Measurements from ENCODE around the gene HMG20A.
A peak's percentile ranks its signal among the peaks of the same experiment; 100 is the strongest.
"Not testable (repeated sequence)": the region's sequence is repeated elsewhere in the genome, so short reads cannot be mapped to it uniquely, and the experiment has no call there.

Gene HMG20A

GRCh38 chr15:77406846-77407245 is 13.8 kb upstream of the HMG20A start:
- DNase-seq (ENCODE audit: low read depth, low spot score), result no peak

GRCh38 chr15:77409259-77410156 is 11.2 kb upstream of the HMG20A start:
- DNase-seq (ENCODE audit: low read depth, low spot score), result no peak

- DNase-seq (ENCODE audit: low read depth, low spot score), result not testable (repeated sequence)
These were observed 10.6 kb upstream of the HMG20A start for GRCh38 chr15:77410157-77410500.

GRCh38 chr15:77410701-77411618 is 9.7 kb upstream of the HMG20A start:
- DNase-seq (ENCODE audit: low read depth, low spot score), result no peak

GRCh38 chr15:77411619-77411976 is 9.1 kb upstream of the HMG20A start:
- no peak for DNase-seq (ENCODE audit: low read depth, low spot score)

GRCh38 chr15:77412972-77413698 is 7.6 kb upstream of the HMG20A start:
- DNase-seq (ENCODE audit: low read depth, low spot score), result no peak

- no peak for DNase-seq (ENCODE audit: low read depth, low spot score)
These were observed 6.9 kb upstream of the HMG20A start for GRCh38 chr15:77413699-77414349.

- no peak for DNase-seq (ENCODE audit: low read depth, low spot score)
These were observed 5.8 kb upstream of the HMG20A start for GRCh38 chr15:77414789-77415442.

- no peak for DNase-seq (ENCODE audit: low read depth, low spot score)
These were observed 5.1 kb upstream of the HMG20A start for GRCh38 chr15:77415450-77416147.

- DNase-seq (ENCODE audit: low read depth, low spot score), result no peak
These were observed 4.6 kb upstream of the HMG20A start for GRCh38 chr15:77416148-77416455.

- no peak for DNase-seq (ENCODE audit: low read depth, low spot score)
These were observed 3.7 kb upstream of the HMG20A start for GRCh38 chr15:77416954-77417353.

GRCh38 chr15:77417602-77418001 is 3.1 kb upstream of the HMG20A start:
- no peak for DNase-seq (ENCODE audit: low read depth, low spot score)

- DNase-seq (ENCODE audit: low read depth, low spot score), result peak; percentile 33
These were observed 2.2 kb upstream of the HMG20A start for GRCh38 chr15:77418391-77418965.

GRCh38 chr15:77418966-77419835 is 1.5 kb upstream of the HMG20A start:
- DNase-seq (ENCODE audit: low read depth, low spot score), result peak; percentile 65

- peak; percentile 100 for DNase-seq (ENCODE audit: low read depth, low spot score)
These were observed 665 bp upstream of the HMG20A start, which contains the start of gene PEAK1 for GRCh38 chr15:77419836-77420609. TSS of gene PEAK1 (minus strand) at chr15:77420104. CDS start at chr15:77181926, 238,178 bp downstream.

GRCh38 chr15:77421370-77421700 is 647 bp downstream of the HMG20A start:
- no peak for DNase-seq (ENCODE audit: low read depth, low spot score)

- DNase-seq (ENCODE audit: low read depth, low spot score), result no peak
These were observed 4.4 kb downstream of the HMG20A start for GRCh38 chr15:77425104-77425503.

GRCh38 chr15:77426377-77426776 is 5.7 kb downstream of the HMG20A start:
- DNase-seq (ENCODE audit: low read depth, low spot score), result no peak
